NCI-H146 (cell line): ENCODE results near the gene TAF11L9.
"Not testable (repeated sequence)": the region's sequence is repeated elsewhere in the genome, so short reads cannot be mapped to it uniquely, and the experiment has no call there.

Experiments used
- DNase-seq: peaks from one replicate; lab custom pipeline; 2025; lab: John Stamatoyannopoulos, UW

Gene TAF11L9

GRCh38 chr5:17594255-17594654 lies at the start of gene TAF11L9:
TSS of gene TAF11L9 (minus strand) at chr5:17594394.
- not testable (repeated sequence) for DNase-seq

- no peak for DNase-seq
Observed at GRCh38 chr5:17634160-17634559, 40.0 kb upstream of the TAF11L9 start, which contains the start of gene TAF11L14. TSS of gene TAF11L14 (plus strand) at chr5:17634460.

- DNase-seq: not testable (repeated sequence)
Observed at GRCh38 chr5:17631788-17632187, 37.6 kb upstream of the TAF11L9 start, which contains the start of gene TAF11L13. TSS of gene TAF11L13 (plus strand) at chr5:17632088.

- no peak for DNase-seq
Observed at GRCh38 chr5:17625686-17626085, 31.5 kb upstream of the TAF11L9 start.

- DNase-seq: peak; percentile 63
Observed at GRCh38 chr5:17620627-17621026, 26.4 kb upstream of the TAF11L9 start.

GRCh38 chr5:17619354-17619753 lies 25.2 kb upstream of the TAF11L9 start:
- DNase-seq: no peak

GRCh38 chr5:17614872-17615605 lies 20.8 kb upstream of the TAF11L9 start:
- DNase-seq: no peak

- DNase-seq: not testable (repeated sequence)
Observed at GRCh38 chr5:17610092-17610491, 15.9 kb upstream of the TAF11L9 start, which contains the start of gene TAF11L12. TSS of gene TAF11L12 (plus strand) at chr5:17610392.

GRCh38 chr5:17607461-17607860 lies 13.3 kb upstream of the TAF11L9 start:
- not testable (repeated sequence) for DNase-seq

GRCh38 chr5:17604951-17605350 lies 10.8 kb upstream of the TAF11L9 start:
- no peak for DNase-seq

GRCh38 chr5:17603880-17604279 lies 9.7 kb upstream of the TAF11L9 start, which contains the start of gene TAF11L11:
TSS of gene TAF11L11 (plus strand) at chr5:17604183.
- not testable (repeated sequence) for DNase-seq

GRCh38 chr5:17597728-17598127 lies 3.5 kb upstream of the TAF11L9 start, which contains the start of gene TAF11L10:
TSS of gene TAF11L10 (minus strand) at chr5:17597828.
- not testable (repeated sequence) for DNase-seq

GRCh38 chr5:17590860-17591259 lies 3.3 kb downstream of the TAF11L9 start, which contains the start of gene TAF11L8:
TSS of gene TAF11L8 (minus strand) at chr5:17590960.
- not testable (repeated sequence) for DNase-seq

- not testable (repeated sequence) for DNase-seq
Observed at GRCh38 chr5:17585658-17586057, 8.5 kb downstream of the TAF11L9 start, which contains the start of gene TAF11L7. TSS of gene TAF11L7 (minus strand) at chr5:17585758.
